ENCODE data around the gene GRM4.

Gene GRM4

GRCh38 chr6:33974030-33974429 is 171.9 kb downstream of the GRM4 start:
- DNase-seq: no peak

GRCh38 chr6:33971580-33971979 is 174.3 kb downstream of the GRM4 start:
- DNase-seq: no peak
